C4-2B (cell line): Measurements from ENCODE around the gene CEP70.
A peak's percentile ranks its signal among the peaks of the same experiment; 100 is the strongest.

ENCODE experiments used
- H3K27ac ChIP-seq: fragments of 450-650 bp; 2 replicates; pipeline ENCODE4 v1.5.1; 2017
- CTCF ChIP-seq: fragments of 450-650 bp; conservative IDR thresholded peaks from 2 replicates; pipeline ENCODE4 v1.5.1; 2017; ENCODE audit warnings: mild to moderate bottlenecking
- ZFX ChIP-seq: fragments of 450-650 bp; IDR thresholded peaks from 2 replicates; pipeline ENCODE4 v1.6.1; 2017

CEP70 gene

DNA sequence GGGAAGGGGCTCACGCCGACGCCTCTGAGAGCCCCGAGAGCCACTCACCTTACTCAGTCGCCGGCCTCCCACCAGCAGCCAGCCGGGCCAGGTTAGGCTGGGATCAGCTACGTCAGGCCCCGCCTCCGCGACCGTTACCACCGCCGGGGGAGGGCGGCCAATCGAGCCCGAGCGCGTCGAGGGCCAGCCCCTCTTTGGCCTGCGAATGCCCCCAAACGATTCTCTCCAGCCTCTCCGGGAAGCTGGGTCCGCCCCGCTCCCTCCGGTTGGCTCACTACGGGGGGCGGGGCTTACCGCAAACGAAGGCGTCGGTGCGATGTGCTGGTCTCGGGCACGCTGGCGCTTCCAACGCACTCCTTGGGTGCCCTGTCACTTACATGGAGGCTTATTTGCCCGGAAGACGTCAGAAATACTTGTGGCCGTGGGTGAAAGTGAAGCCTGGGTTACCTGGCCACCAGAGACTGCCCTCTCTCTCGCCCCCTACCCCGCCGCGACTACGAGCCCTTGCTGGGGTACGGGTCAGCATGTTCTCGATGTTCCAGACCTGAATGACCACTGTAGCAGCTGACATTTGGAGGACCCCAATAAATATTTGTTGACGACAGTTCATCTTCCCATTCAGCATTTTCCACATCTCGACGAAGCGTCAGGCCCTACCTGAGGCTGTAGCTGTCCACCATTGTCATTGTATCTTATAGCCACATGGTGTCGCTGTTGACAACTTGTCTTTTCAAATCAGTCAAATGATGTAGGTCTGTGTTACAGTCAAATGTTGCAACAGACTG lies at the start of gene CEP70:
Gene CEP70, minus strand, starts transcription at position 111 of the 785 bp plus-strand sequence. CDS start 21,333 bp downstream, outside the sequence.
- peak within 1 kb of the TSS; percentile 92 for H3K27ac ChIP-seq
- TF ChIP-seq ZFX (no peak; the same call in 1 of the 2 replicates), CTCF (peak; percentile 94)

GRCh38 chr3:138642927-138643253 lies 48.8 kb upstream of the CEP70 start:
- no peak overlapping the region for H3K27ac ChIP-seq
- TF ChIP-seq ZFX: no peak
- TF ChIP-seq CTCF: no peak

- no peak overlapping the region for H3K27ac ChIP-seq
- no peak for TF ChIP-seq CTCF
- TF ChIP-seq ZFX: no peak
Measured at GRCh38 chr3:138642226-138642926, 48.3 kb upstream of the CEP70 start.

DNA sequence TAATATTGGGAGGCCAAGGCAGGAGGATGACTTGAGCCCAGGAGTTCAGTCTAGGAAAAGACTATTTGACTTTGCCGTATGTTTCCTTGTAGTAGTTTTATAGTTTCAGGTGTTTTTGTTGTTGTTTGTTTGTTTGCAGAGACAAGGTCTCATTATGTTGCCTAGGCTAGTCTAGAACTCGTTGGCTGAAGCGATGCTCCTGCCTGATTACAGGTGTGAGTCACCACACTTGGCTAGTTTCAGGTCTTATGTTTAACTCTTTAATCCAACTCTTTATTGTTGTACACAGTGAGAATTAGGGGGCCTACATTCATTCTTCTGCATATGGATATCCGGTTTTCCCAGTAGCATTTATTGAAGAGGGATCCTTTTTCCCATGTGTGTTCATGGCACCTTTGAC lies 46.5 kb upstream of the CEP70 start:
- H3K27ac ChIP-seq: no peak overlapping the region
- TF ChIP-seq ZFX (no peak), CTCF (no peak)

GRCh38 chr3:138638641-138639040 lies 44.6 kb upstream of the CEP70 start:
- TF ChIP-seq ZFX (no peak), CTCF (no peak)

GRCh38 chr3:138629526-138629925 lies 35.5 kb upstream of the CEP70 start:
- no peak for TF ChIP-seq ZFX
- no peak for TF ChIP-seq CTCF
- no peak overlapping the region for H3K27ac ChIP-seq

More at GRCh38 chr3:138638641-138639040, 44.6 kb upstream of the CEP70 start:
- H3K27ac ChIP-seq: no peak overlapping the region

GRCh38 chr3:138625707-138626365 lies 31.8 kb upstream of the CEP70 start:
- H3K27ac ChIP-seq: no peak overlapping the region
- no peak for TF ChIP-seq ZFX
- TF ChIP-seq CTCF: no peak
